ENCODE results near the gene ANO2.

DNA sequence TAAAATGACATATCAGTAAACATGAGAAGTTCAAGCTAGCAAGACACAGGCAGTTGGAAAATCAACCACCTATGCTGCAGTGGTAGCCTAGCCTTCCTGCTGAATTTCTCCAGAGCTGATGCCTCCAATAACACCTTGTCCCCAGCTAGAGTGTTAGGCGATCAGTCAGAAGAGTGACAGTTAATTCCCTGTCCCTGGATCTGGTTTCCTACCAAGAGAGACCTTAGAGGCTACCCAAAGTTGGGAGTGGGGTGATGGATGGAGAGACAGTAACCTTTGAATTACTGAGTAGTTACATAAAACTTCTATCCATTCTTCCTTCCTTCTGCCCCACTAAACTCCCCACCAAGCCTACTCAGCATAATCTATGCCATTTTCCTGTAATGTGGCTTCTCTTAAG is 1.9 kb upstream of the ANO2 start:
- TF ChIP-seq EZH2 (IDR thresholded peaks at IDR 0.05; ENCODE audit: low read depth, unreplicated experiment) (no peak), EZH2phosphoT487 (IDR thresholded peaks at IDR 0.05; ENCODE audit: unreplicated experiment) (no peak), STAT1 (IDR thresholded peaks at IDR 0.05; ENCODE audit: unreplicated experiment) (no peak), POLR2AphosphoS5 (IDR thresholded peaks at IDR 0.05; ENCODE audit: low read depth) (no peak), CREB1 (CRISPR knock-in tag; IDR thresholded peaks at IDR 0.05; ENCODE audit: low read depth) (no peak), JUNB (IDR thresholded peaks at IDR 0.05; ENCODE audit: unreplicated experiment) (no peak), ZNF331 (CRISPR knock-in tag; IDR thresholded peaks at IDR 0.05; ENCODE audit: low read depth) (no peak), NANOG (IDR thresholded peaks at IDR 0.05; ENCODE audit: borderline replicate concordance) (no peak), ZNF114 (CRISPR knock-in tag; IDR thresholded peaks at IDR 0.05) (no peak)
- TF ChIP-seq, protein P1, sequence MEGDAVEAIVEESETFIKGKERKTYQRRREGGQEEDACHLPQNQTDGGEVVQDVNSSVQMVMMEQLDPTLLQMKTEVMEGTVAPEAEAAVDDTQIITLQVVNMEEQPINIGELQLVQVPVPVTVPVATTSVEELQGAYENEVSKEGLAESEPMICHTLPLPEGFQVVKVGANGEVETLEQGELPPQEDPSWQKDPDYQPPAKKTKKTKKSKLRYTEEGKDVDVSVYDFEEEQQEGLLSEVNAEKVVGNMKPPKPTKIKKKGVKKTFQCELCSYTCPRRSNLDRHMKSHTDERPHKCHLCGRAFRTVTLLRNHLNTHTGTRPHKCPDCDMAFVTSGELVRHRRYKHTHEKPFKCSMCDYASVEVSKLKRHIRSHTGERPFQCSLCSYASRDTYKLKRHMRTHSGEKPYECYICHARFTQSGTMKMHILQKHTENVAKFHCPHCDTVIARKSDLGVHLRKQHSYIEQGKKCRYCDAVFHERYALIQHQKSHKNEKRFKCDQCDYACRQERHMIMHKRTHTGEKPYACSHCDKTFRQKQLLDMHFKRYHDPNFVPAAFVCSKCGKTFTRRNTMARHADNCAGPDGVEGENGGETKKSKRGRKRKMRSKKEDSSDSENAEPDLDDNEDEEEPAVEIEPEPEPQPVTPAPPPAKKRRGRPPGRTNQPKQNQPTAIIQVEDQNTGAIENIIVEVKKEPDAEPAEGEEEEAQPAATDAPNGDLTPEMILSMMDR (conservative IDR thresholded peaks at IDR 0.05; ENCODE audit: low read depth in 2 of 2): no peak
- TF ChIP-seq, protein P2, sequence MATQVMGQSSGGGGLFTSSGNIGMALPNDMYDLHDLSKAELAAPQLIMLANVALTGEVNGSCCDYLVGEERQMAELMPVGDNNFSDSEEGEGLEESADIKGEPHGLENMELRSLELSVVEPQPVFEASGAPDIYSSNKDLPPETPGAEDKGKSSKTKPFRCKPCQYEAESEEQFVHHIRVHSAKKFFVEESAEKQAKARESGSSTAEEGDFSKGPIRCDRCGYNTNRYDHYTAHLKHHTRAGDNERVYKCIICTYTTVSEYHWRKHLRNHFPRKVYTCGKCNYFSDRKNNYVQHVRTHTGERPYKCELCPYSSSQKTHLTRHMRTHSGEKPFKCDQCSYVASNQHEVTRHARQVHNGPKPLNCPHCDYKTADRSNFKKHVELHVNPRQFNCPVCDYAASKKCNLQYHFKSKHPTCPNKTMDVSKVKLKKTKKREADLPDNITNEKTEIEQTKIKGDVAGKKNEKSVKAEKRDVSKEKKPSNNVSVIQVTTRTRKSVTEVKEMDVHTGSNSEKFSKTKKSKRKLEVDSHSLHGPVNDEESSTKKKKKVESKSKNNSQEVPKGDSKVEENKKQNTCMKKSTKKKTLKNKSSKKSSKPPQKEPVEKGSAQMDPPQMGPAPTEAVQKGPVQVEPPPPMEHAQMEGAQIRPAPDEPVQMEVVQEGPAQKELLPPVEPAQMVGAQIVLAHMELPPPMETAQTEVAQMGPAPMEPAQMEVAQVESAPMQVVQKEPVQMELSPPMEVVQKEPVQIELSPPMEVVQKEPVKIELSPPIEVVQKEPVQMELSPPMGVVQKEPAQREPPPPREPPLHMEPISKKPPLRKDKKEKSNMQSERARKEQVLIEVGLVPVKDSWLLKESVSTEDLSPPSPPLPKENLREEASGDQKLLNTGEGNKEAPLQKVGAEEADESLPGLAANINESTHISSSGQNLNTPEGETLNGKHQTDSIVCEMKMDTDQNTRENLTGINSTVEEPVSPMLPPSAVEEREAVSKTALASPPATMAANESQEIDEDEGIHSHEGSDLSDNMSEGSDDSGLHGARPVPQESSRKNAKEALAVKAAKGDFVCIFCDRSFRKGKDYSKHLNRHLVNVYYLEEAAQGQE (IDR thresholded peaks at IDR 0.05; ENCODE audit: unreplicated experiment): no peak
- TF ChIP-seq, protein P3, sequence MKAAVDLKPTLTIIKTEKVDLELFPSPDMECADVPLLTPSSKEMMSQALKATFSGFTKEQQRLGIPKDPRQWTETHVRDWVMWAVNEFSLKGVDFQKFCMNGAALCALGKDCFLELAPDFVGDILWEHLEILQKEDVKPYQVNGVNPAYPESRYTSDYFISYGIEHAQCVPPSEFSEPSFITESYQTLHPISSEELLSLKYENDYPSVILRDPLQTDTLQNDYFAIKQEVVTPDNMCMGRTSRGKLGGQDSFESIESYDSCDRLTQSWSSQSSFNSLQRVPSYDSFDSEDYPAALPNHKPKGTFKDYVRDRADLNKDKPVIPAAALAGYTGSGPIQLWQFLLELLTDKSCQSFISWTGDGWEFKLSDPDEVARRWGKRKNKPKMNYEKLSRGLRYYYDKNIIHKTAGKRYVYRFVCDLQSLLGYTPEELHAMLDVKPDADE (IDR thresholded peaks at IDR 0.05): no peak
- TF ChIP-seq, protein P4, sequence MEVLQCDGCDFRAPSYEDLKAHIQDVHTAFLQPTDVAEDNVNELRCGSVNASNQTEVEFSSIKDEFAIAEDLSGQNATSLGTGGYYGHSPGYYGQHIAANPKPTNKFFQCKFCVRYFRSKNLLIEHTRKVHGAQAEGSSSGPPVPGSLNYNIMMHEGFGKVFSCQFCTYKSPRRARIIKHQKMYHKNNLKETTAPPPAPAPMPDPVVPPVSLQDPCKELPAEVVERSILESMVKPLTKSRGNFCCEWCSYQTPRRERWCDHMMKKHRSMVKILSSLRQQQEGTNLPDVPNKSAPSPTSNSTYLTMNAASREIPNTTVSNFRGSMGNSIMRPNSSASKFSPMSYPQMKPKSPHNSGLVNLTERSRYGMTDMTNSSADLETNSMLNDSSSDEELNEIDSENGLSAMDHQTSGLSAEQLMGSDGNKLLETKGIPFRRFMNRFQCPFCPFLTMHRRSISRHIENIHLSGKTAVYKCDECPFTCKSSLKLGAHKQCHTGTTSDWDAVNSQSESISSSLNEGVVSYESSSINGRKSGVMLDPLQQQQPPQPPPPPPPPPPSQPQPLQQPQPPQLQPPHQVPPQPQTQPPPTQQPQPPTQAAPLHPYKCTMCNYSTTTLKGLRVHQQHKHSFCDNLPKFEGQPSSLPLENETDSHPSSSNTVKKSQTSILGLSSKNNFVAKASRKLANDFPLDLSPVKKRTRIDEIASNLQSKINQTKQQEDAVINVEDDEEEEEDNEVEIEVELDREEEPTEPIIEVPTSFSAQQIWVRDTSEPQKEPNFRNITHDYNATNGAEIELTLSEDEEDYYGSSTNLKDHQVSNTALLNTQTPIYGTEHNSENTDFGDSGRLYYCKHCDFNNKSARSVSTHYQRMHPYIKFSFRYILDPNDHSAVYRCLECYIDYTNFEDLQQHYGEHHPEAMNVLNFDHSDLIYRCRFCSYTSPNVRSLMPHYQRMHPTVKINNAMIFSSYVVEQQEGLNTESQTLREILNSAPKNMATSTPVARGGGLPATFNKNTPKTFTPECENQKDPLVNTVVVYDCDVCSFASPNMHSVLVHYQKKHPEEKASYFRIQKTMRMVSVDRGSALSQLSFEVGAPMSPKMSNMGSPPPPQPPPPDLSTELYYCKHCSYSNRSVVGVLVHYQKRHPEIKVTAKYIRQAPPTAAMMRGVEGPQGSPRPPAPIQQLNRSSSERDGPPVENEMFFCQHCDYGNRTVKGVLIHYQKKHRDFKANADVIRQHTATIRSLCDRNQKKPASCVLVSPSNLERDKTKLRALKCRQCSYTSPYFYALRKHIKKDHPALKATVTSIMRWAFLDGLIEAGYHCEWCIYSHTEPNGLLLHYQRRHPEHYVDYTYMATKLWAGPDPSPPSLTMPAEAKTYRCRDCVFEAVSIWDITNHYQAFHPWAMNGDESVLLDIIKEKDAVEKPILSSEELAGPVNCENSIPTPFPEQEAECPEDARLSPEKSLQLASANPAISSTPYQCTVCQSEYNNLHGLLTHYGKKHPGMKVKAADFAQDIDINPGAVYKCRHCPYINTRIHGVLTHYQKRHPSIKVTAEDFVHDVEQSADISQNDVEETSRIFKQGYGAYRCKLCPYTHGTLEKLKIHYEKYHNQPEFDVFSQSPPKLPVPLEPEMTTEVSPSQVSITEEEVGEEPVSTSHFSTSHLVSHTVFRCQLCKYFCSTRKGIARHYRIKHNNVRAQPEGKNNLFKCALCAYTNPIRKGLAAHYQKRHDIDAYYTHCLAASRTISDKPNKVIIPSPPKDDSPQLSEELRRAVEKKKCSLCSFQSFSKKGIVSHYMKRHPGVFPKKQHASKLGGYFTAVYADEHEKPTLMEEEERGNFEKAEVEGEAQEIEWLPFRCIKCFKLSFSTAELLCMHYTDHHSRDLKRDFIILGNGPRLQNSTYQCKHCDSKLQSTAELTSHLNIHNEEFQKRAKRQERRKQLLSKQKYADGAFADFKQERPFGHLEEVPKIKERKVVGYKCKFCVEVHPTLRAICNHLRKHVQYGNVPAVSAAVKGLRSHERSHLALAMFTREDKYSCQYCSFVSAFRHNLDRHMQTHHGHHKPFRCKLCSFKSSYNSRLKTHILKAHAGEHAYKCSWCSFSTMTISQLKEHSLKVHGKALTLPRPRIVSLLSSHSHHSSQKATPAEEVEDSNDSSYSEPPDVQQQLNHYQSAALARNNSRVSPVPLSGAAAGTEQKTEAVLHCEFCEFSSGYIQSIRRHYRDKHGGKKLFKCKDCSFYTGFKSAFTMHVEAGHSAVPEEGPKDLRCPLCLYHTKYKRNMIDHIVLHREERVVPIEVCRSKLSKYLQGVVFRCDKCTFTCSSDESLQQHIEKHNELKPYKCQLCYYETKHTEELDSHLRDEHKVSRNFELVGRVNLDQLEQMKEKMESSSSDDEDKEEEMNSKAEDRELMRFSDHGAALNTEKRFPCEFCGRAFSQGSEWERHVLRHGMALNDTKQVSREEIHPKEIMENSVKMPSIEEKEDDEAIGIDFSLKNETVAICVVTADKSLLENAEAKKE (CRISPR knock-in tag; IDR thresholded peaks at IDR 0.05): no peak

Measured in GM23338 (cell line).